GM18505 (cell line): ENCODE results near the gene UTP25.

Experiments used
- ATAC-seq: cut with Tn5 transposase; IDR thresholded peaks from one replicate; pipeline ENCODE4 v1.9.1; 2021; ENCODE audit not compliant: unreplicated experiment
- POLR2A ChIP-seq: IDR thresholded peaks from 4 replicates; pipeline ENCODE4 v1.6.1; 2011; ENCODE audit warnings: borderline replicate concordance; ENCODE audit not compliant: insufficient read depth, insufficient read length; ENCODE audit errors: extremely low read depth

UTP25 gene

GRCh38 chr1:209815490-209815889 lies 12.3 kb upstream of the UTP25 start:
- ATAC-seq, result no peak
- TF ChIP-seq POLR2A, result no peak

DNA sequence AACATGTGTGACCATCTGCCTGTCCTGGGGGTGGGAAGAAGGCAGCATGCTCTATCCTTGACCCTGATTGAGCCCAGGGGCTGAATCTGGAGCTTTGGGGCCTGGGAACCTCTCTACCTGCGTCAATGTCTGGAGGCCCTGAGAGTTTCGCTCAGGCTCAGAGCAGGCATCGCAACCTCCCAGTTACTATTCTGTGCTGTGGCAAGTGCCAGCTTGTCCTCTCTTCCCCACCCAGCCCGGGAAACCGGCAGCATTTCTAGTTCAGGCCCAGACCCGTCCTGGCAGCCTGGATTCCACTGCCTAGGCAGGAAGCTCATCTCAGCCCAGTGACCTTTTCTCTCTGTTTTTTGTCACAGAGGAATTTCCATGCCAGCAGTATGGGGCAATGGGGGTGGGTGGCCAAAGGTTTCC lies 11.8 kb upstream of the UTP25 start:
- TF ChIP-seq POLR2A, result no peak
- ATAC-seq, result no peak

- ATAC-seq, result no peak
- TF ChIP-seq POLR2A, result no peak
Observed at GRCh38 chr1:209816923-209817322, 10.8 kb upstream of the UTP25 start.

GRCh38 chr1:209817691-209818090 lies 10.1 kb upstream of the UTP25 start:
- no peak for ATAC-seq
- TF ChIP-seq POLR2A, result no peak

- no peak for TF ChIP-seq POLR2A
- no peak for ATAC-seq
Observed at GRCh38 chr1:209819058-209819457, 8.7 kb upstream of the UTP25 start.

GRCh38 chr1:209820986-209821385 lies 6.8 kb upstream of the UTP25 start:
- no peak for ATAC-seq
- TF ChIP-seq POLR2A, result no peak

DNA sequence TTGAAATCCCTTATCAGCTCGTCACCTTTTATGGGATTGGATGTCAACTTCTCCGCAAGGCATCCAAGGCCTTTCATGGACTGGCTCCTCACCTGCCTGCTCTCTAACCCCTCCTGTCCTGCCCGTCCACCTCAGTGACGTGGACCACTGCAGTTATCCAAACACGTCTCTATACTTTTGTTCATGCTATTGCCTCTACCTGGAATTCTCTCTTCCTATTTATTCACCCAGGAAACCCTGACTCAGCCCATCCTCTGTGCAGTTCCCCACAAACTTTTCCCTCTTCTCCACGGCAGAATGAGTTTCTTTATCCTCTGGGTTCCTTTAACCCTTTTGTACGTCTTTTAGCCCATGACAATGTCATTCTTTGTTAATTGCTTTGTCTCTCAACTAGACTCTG lies 5.1 kb upstream of the UTP25 start:
- no peak for TF ChIP-seq POLR2A
- ATAC-seq, result no peak

GRCh38 chr1:209823143-209824041 lies 4.4 kb upstream of the UTP25 start:
- TF ChIP-seq POLR2A, result no peak
- ATAC-seq, result no peak

- ATAC-seq, result no peak
- TF ChIP-seq POLR2A, result no peak
Observed at GRCh38 chr1:209825591-209826434, 2.0 kb upstream of the UTP25 start.

GRCh38 chr1:209829716-209830115 lies 1.9 kb downstream of the UTP25 start:
- no peak for TF ChIP-seq POLR2A
- ATAC-seq, result no peak

DNA sequence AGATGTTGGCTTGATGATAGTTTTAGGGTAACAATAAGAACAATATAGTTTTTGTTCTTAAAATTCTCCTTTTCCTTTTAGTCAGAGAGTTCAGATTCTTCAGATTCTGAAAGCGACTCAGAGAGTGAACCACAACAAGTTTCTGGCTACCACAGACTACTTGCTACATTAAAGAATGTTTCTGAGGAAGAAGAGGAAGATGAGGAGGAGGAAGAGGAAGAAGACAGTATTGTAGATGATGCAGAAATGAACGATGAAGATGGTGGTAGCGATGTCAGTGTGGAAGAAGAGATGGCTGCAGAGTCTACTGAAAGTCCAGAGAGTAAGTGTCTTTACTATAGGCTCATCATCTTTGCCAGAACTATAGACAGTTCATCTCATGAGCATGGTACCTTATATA lies 3.0 kb downstream of the UTP25 start:
- TF ChIP-seq POLR2A, result no peak

GRCh38 chr1:209831615-209832014 lies 3.8 kb downstream of the UTP25 start:
- no peak for ATAC-seq
- no peak for TF ChIP-seq POLR2A

More for the DNA sequence above, 3.0 kb downstream of the UTP25 start:
- ATAC-seq, result no peak

- no peak for TF ChIP-seq POLR2A
- no peak for ATAC-seq
Observed at GRCh38 chr1:209835782-209836298, 8.1 kb downstream of the UTP25 start.
